ENCODE results near the gene ANO2. TPM values are rescaled to one million over a fixed set of nuclear protein-coding genes. Genes with fewer than 3 reads are reported as not detected.

ANO2 gene
- total and polyA plus RNA-seq, 2 experiments from 2014 or later = 0.21 TPM; not detected in 1

DNA sequence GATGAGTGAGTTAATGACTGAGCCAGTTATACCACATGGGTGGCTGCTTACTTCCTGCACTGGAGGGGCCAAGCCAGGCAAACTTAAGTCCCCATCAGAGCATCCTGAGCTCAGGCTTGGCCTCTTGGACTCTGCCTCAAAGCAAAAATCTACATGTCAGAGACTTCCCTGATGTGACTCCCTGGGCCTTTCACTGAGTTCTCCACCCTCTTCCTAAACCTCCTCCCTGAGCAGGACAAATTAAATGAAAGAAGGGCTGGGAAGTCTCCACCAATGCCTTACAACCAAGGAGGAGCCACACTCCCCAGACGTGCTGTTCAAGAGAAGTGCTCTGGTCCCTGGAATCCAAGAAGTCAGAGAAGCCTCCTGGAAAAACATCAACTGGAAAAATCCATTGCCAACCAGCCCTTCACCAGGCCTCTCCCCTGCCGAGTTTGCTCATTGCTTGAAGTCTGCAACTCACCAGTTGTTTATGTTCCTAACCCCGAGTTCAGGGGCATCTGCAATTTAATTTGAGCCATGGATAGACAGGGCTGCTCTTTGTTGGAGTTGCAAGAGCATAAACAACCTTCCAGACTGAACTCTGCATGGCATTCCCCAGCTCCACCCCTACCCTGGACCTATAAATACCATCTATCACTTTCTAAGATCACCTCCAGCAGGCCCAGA lies 160.5 kb downstream of the ANO2 start:
- peaks cover under 1% of the 10 kb centered on the region for H3K27me3 ChIP-seq

GRCh38 chr12:5783289-5783920 lies 161.7 kb downstream of the ANO2 start:
- Histone ChIP-seq H3K36me3 (no peaks in the 10 kb centered on the region), H3K9me3 (ENCODE audit: low read depth) (no peaks in the 10 kb centered on the region), H3K27me3 (peaks cover 3% of the 10 kb centered on the region), H3K4me1 (ENCODE audit: low read depth) (peaks cover 3% of the 10 kb centered on the region), H3K27ac (no peak overlapping the region), H3K4me3 (no peak overlapping the region)
- no peak for TF ChIP-seq CTCF (IDR thresholded peaks at IDR 0.05; ENCODE audit: low read depth, low read length)
- no peak for DNase-seq (ENCODE audit: low read depth in 1 of 2, low spot score in 1 of 2)

More for the DNA sequence above, 160.5 kb downstream of the ANO2 start:
- Histone ChIP-seq H3K27ac (no peak overlapping the region), H3K36me3 (no peaks in the 10 kb centered on the region), H3K4me3 (no peak overlapping the region), H3K4me1 (ENCODE audit: low read depth) (peaks cover 3% of the 10 kb centered on the region), H3K9me3 (ENCODE audit: low read depth) (no peaks in the 10 kb centered on the region)
- no peak for DNase-seq (ENCODE audit: low read depth in 1 of 2, low spot score in 1 of 2)
- no peak for TF ChIP-seq CTCF (IDR thresholded peaks at IDR 0.05; ENCODE audit: low read depth, low read length)

DNA sequence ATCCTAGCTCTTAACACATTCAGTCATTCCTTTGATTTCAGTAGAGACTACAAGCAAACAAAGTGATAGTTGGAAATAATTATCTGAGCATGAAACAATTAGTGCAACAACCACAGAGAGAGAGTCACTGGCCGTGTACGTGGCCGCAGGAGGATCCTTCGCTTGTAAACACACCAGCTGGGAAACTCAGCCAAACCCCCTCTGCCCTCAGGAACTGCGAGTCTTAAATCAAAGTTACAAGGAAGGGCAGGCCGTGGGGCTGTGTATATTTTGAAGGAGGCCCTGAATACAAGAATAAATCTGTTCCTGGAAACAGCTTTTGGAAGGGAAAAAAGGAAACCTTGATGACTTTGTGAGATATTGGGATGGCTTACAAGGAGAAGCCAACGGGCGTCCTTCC lies 164.5 kb downstream of the ANO2 start:
- H3K9me3 ChIP-seq (ENCODE audit: low read depth) = no peaks in the 10 kb centered on the region
- DNase-seq (ENCODE audit: low read depth in 1 of 2, low spot score in 1 of 2) = no peak
- TF ChIP-seq CTCF (IDR thresholded peaks at IDR 0.05; ENCODE audit: low read depth, low read length) = no peak
- no peak overlapping the region for H3K27ac ChIP-seq
- peaks cover 3% of the 10 kb centered on the region for H3K4me1 ChIP-seq (ENCODE audit: low read depth)
- no peak overlapping the region for H3K4me3 ChIP-seq
- H3K36me3 ChIP-seq = no peaks in the 10 kb centered on the region
- peaks cover 7% of the 10 kb centered on the region for H3K27me3 ChIP-seq

- H3K27ac ChIP-seq = no peak overlapping the region
- H3K36me3 ChIP-seq = no peaks in the 10 kb centered on the region
- no peak for TF ChIP-seq CTCF (IDR thresholded peaks at IDR 0.05; ENCODE audit: low read depth, low read length)
- no peaks in the 10 kb centered on the region for H3K9me3 ChIP-seq (ENCODE audit: low read depth)
- no peaks in the 10 kb centered on the region for H3K4me1 ChIP-seq (ENCODE audit: low read depth)
- peaks cover 7% of the 10 kb centered on the region for H3K27me3 ChIP-seq
- H3K4me3 ChIP-seq = no peak overlapping the region
- DNase-seq (ENCODE audit: low read depth in 1 of 2, low spot score in 1 of 2) = no peak
These were observed 165.7 kb downstream of the ANO2 start for GRCh38 chr12:5779401-5779800.

DNA sequence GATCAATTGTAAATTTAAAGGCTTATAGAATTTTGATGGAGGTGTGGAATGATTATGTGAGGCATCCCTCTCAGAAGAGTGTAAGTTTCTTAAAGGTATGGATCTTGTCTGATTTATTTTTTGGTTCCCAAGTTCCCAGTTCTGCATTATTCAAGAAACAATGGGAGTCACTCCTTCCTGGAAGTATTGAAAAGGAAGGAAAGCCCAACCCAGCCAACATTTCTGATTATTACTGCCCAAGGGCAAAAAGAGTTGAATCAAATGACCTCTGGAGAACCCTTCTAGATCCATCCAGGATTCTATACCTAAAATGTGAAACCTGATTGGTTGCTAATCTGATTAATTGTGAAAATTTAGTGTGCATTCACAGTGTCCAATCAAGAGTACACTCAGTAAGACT lies 166.2 kb downstream of the ANO2 start:
- Histone ChIP-seq H3K27ac (no peak overlapping the region), H3K4me3 (no peak overlapping the region), H3K36me3 (no peaks in the 10 kb centered on the region), H3K4me1 (ENCODE audit: low read depth) (no peaks in the 10 kb centered on the region), H3K27me3 (peaks cover 7% of the 10 kb centered on the region), H3K9me3 (ENCODE audit: low read depth) (no peaks in the 10 kb centered on the region)
- DNase-seq (ENCODE audit: low read depth in 1 of 2, low spot score in 1 of 2) = no peak
- no peak for TF ChIP-seq CTCF (IDR thresholded peaks at IDR 0.05; ENCODE audit: low read depth, low read length)

Data from cardiac muscle cell (in vitro differentiated cells and primary cell).